HL-60 (cell line): ENCODE data around the gene SLC6A18.

Experiments
- DNase-seq, 2 experiments: peaks; one replicate each; pipeline ENCODE4 v3.0.0-alpha.2; 2010 to 2020; ENCODE audit warnings: low read depth in 1 of 2, low spot score in 1 of 2
- H3K27ac ChIP-seq: fragments of 250-450 bp; sonication (Bioruptor Pico); replicated peaks from 2 replicates; pipeline ENCODE4 v1.5.1; 2020; ENCODE audit warnings: mild to moderate bottlenecking, moderate library complexity
- H3K27me3 ChIP-seq: fragments of 250-450 bp; sonication (Bioruptor Pico); 2 replicates; pipeline ENCODE4 v1.5.1; 2021; ENCODE audit warnings: mild to moderate bottlenecking, moderate library complexity; ENCODE audit not compliant: insufficient read depth, poor library complexity, severe bottlenecking
- H3K4me3 ChIP-seq: replicated peaks from 2 replicates; pipeline ENCODE4 v1.5.1; 2011; ENCODE audit warnings: mild to moderate bottlenecking, control low read depth, low read length; ENCODE audit not compliant: insufficient read depth
- GABPA ChIP-seq: IDR thresholded peaks from 2 replicates; pipeline ENCODE4 v1.6.1; 2012; ENCODE audit warnings: low read depth
- POLR2AphosphoS5 ChIP-seq: IDR thresholded peaks from 2 replicates; pipeline ENCODE4 v1.6.1; 2012; ENCODE audit warnings: low read depth
- SPI1 ChIP-seq: IDR thresholded peaks from 2 replicates; pipeline ENCODE4 v1.6.1; 2012; ENCODE audit warnings: low read depth, mild to moderate bottlenecking, borderline replicate concordance
- TF ChIP-seq, protein P1 (sequence below): IDR thresholded peaks from 2 replicates; pipeline ENCODE4 v1.6.1; 2012; ENCODE audit warnings: low read depth; ENCODE audit not compliant: insufficient replicate concordance
- TF ChIP-seq, protein P2 (sequence below): IDR thresholded peaks from one replicate; pipeline ENCODE4 v1.5.1; 2011; ENCODE audit warnings: low read length, control low read depth, inconsistent platforms; ENCODE audit not compliant: insufficient read depth

SLC6A18 gene

DNA sequence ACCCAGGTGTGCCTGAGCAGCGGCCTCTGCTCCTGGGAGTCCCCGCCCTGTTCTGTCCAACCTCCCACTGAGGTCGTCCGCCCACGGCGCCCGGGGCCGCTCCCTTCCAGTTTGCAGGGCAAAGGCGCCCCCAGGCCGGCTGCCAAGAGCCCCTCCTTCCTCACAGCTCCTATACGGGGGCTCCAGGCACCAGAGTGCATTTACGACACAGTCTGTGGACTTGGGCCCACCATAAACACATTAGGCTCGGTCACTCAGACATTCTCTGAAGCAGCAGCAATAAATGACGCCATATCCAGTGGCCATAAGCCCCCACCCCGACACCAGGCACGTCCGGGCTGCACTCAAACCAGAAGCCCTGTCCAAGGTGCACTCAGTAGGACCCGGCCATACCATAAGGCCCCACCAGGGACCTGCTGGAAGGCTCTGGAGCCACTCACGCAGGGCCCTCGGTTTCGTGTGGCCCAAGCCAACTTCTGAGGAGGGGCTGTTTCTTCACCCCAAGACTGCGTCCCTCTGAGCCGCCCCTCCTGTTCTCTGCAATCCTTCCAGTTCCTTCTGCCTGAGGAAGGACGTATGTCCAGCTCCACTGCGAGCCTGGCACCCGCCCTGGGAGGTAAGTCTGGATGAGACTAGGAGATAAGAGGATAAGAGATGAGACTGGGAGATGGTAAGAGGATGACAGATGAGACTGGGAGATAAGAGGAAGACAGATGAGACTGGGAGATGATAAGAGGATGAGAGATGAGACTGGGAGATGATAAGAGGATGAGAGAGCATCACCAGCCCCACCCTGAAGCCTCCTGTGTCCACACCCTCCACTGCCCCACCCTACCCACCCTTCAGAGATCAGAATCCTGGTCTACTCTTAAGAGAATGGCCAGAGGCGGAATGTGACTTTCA lies 26.7 kb downstream of the SLC6A18 start:
- Histone ChIP-seq H3K27me3 (no peaks in the 10 kb centered on the region), H3K4me3 (no peak overlapping the region), H3K27ac (no peak overlapping the region)
- DNase-seq: no peak
- TF ChIP-seq GABPA (no peak), POLR2AphosphoS5 (no peak), SPI1 (no peak)
- TF ChIP-seq, protein P1, sequence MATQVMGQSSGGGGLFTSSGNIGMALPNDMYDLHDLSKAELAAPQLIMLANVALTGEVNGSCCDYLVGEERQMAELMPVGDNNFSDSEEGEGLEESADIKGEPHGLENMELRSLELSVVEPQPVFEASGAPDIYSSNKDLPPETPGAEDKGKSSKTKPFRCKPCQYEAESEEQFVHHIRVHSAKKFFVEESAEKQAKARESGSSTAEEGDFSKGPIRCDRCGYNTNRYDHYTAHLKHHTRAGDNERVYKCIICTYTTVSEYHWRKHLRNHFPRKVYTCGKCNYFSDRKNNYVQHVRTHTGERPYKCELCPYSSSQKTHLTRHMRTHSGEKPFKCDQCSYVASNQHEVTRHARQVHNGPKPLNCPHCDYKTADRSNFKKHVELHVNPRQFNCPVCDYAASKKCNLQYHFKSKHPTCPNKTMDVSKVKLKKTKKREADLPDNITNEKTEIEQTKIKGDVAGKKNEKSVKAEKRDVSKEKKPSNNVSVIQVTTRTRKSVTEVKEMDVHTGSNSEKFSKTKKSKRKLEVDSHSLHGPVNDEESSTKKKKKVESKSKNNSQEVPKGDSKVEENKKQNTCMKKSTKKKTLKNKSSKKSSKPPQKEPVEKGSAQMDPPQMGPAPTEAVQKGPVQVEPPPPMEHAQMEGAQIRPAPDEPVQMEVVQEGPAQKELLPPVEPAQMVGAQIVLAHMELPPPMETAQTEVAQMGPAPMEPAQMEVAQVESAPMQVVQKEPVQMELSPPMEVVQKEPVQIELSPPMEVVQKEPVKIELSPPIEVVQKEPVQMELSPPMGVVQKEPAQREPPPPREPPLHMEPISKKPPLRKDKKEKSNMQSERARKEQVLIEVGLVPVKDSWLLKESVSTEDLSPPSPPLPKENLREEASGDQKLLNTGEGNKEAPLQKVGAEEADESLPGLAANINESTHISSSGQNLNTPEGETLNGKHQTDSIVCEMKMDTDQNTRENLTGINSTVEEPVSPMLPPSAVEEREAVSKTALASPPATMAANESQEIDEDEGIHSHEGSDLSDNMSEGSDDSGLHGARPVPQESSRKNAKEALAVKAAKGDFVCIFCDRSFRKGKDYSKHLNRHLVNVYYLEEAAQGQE: no peak
- TF ChIP-seq, protein P2, sequence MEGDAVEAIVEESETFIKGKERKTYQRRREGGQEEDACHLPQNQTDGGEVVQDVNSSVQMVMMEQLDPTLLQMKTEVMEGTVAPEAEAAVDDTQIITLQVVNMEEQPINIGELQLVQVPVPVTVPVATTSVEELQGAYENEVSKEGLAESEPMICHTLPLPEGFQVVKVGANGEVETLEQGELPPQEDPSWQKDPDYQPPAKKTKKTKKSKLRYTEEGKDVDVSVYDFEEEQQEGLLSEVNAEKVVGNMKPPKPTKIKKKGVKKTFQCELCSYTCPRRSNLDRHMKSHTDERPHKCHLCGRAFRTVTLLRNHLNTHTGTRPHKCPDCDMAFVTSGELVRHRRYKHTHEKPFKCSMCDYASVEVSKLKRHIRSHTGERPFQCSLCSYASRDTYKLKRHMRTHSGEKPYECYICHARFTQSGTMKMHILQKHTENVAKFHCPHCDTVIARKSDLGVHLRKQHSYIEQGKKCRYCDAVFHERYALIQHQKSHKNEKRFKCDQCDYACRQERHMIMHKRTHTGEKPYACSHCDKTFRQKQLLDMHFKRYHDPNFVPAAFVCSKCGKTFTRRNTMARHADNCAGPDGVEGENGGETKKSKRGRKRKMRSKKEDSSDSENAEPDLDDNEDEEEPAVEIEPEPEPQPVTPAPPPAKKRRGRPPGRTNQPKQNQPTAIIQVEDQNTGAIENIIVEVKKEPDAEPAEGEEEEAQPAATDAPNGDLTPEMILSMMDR: no peak

DNA sequence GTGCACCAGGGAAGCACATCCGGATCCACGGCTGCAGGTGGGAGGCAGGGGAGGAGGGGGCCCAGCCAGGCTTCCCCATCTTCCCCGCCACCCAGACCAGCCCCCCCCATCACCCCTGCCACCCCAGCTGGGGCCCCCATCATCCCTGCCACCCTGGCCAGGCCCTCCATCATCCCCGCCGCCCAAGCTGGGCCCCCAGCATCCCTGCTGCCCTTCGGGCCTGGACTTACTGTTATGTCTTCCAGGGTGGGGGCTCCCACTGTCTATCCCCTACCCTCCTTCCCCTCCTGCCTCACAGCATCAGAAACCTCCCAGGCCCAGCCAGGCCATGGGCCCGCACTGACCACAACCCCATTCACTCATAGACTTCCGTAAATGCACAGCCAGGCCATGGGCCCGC lies 27.5 kb downstream of the SLC6A18 start:
- TF ChIP-seq, protein P2: no peak
- no peak for TF ChIP-seq POLR2AphosphoS5
- no peak for TF ChIP-seq GABPA
- TF ChIP-seq, protein P1: no peak
- TF ChIP-seq SPI1: no peak
- H3K4me3 ChIP-seq: no peak overlapping the region
- no peak for DNase-seq
- no peak overlapping the region for H3K27ac ChIP-seq
- H3K27me3 ChIP-seq: no peaks in the 10 kb centered on the region

DNA sequence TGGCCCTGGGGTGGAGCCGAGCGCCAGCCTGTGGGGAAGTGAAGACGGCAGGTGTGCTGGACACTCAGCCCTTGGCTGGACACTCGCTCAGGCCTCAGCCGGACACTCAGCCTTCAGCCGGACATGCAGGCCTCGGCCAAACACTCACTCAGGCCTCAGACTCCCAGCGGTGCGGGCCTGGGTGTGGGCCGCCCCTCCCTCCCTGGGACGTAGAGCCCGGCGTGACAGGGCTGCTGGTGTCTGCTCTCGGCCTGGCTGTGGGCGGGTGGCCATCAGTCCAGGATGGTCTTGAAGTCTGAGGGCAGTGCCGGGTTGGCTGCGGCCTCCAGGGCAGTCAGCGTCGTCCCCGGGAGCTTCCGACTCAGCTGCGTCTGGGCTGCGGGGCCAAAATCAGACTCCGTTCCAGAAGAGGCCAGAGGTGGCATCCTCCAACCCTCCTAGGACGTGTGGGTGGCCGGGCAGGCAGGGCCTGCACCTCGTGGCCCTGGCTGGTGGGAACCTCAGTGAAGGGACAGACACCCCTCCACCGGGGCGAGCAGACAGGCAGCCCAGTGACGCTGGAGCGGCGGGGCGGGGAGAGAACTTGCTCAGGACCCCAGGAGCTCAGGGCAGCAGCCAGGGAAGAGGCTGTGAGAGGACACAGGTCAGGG lies 28.4 kb downstream of the SLC6A18 start:
- Histone ChIP-seq H3K27me3 (no peaks in the 10 kb centered on the region), H3K27ac (no peak overlapping the region), H3K4me3 (no peak overlapping the region)
- TF ChIP-seq, protein P2: no peak
- TF ChIP-seq, protein P1: no peak
- TF ChIP-seq POLR2AphosphoS5 (no peak), SPI1 (no peak), GABPA (no peak)
- DNase-seq: no peak
